NCI-H2029 (cell line): ENCODE results near the gene SDF4.

Source experiments
- DNase-seq: peaks from one replicate; lab custom pipeline; 2025; lab: John Stamatoyannopoulos, UW

SDF4 gene

DNA sequence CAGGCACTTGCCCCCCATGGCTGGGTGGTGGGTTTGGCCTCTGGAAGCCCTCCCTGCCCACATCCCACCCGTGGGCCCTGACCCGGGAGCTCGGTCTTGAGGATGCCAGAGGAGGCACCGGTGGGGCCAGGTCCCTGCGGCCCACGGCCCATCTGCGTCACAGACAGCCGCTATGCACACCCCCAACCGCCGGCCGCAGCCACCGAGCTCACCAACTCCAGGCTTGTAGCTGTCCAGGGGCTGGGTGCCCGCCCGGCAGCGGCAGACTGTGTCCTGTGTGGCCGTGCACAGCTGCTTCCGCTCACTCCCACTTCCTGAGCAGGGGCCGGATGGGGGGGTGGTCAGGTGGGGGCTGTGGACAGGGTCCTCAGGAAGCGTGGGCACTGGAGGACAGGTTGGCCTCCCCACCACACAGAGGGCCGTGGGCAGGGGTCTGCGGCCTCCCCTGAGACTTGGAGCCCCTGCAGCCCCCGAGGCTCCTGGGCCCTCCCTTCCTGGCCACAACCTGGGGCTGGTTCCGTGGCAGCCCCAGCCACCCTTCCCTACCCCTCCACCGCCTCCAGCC, 18.9 kb downstream of the SDF4 start:
- DNase-seq, result no peak

DNA sequence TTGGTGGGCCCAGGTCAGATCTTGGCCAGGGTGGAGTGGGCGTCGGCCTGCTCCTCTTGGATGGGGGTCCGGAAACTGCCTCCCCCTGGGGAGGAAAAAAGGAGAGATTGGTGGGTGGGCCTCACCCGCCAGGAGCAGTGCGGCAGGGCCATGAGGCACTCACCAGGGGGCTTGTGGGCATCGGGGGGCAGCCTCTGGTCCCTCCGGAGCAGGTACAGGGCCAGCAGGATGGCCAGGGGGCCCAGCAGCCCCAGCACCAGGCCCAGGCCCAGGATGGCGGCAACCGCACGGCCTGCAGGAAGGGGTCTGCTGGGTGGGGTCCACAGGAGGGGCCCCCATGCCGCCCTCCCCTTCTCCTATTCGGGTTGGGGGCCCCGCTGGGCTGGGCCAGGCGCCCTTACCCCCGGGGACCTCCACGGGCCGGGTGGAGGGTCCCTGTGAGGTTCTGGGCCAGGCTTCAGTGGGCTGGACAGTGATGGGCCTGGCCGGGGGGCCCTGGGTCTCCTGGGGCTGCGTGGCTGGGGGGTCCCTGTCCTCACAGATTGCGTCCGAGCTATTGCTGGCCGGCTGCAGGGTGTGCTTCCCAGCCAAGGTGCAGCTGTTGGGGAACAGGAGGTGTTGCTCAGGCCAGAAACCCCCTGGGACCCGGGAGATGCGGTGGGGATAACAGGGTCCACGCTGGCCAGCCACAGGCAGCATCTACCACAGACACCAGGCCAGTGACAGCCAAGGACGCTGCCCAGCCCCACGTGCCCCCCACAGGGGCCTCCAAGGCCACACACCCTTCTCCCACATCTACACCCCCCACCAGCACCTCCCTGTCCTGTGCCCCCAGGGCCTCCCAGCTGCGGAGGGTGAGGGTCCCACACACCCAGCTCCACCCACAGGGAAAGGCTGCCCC, 20.0 kb downstream of the SDF4 start:
- DNase-seq, result no peak

DNA sequence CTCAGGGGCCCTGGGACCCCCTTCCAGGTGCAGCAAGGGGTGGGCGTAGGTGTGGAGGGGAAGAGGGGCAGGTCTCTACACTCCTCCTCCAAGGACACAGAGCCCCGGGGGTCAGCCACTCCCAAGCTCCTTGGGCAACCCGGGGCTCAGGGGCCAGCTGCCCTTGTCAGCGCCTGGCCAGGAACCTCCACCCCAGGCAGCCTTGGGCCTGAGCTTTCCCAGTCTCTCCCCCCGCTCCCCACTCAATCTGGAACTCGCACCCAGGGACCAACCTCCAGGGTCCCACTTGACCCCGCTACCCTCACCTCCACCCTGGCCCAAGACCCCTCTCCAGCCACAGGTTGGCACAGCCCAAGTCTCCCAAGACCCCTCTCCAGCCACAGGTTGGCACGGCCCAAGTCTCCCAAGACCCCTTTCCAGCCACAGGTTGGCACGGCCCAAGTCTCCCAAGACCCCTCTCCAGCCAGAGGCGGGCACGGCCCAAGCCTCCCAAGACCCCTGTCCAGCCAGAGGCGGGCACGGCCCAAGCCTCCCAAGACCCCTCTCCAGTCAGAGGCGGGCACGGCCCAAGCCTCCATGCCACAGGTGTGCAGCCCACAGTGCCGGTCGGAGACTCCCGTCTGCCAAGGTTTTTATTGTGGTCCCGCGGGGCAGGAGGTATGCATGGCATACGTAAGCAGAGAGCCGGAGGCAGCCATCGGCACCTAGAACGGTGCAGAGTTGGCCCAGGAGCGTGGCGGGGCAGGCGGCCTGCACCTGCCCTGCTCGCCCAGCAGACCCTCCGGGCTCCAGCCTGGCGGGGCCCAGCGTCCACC, 20.9 kb downstream of the SDF4 start:
- no peak for DNase-seq

DNA sequence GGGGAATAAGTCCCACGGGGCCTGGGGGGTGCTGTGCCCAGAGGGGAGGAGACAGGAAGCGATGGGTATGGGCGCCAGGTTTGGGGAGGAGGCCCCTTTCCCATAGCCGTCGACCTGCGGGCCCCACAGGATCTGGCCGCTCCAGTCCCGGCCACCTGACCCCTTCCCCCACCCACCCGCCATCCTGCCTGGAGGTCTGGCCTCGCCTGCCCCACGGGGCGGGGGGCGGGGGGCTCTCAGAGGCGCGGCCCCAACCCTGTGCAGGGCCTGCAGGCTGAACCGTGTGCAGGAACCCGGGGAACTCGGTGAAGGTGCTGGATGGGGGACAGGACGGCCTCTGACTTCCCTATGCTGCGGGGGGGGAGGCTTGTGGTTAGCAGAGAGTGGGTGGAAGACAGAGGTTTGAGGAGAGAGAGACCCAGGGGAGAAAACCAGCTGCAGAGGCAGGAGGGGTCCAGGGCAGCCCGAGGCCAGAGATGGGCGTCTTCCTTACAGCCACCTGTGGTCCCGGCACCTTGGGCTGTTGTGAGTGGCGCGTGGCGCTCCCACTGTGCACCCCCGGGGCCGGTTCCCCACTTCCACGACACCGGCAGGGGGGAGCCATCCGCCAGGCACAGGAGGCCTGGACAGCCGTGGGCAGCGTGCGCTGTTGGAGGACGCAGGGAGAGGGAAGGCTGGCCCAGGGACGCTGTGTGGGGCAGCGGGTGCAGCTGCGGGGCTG, 22.9 kb downstream of the SDF4 start:
- no peak for DNase-seq

DNA sequence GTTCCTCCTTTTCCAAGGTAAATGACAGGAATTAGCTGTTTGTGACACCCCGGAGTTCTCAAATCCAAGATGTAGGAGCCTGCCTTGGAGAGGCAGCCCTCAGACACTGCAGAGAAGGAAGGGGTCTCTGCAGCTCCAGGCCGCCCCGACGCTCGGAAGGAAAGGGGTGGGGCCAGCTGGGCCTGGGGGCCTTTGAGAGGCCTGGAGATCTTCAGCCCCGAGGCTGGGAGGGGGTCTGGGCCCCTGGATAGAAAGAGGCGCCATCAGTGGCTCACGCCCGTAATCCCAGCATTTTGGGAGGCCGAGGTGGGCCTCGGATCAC, 24.3 kb downstream of the SDF4 start:
- DNase-seq, result no peak

DNA sequence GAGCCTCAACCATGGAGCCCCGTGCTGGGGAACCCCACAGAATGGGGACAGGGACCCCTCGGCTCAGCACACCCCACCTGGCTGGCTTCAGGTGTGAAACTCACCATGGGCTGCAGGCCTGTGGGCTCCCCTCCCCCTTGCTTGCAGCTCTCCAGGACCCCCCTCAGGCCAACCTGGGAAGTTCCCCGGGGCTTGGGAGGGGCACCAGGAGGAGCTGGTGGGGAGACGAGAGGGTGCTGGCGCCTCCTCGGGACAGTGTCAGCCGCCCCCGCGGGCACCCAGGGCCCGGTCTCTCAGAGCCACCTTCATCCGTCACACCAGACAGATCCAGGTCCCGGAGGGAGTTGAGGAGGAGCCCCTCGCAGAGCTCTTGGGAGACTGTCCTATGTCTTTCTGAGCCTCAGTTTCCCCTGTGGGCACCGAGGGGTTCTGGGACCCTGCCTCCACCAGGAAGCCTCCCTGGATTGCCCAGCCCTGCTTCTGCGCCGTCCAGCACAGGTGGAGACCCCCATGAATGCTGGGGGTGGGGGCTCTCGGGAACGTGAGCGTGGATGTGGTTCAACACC, 24.8 kb downstream of the SDF4 start:
- no peak for DNase-seq

DNA sequence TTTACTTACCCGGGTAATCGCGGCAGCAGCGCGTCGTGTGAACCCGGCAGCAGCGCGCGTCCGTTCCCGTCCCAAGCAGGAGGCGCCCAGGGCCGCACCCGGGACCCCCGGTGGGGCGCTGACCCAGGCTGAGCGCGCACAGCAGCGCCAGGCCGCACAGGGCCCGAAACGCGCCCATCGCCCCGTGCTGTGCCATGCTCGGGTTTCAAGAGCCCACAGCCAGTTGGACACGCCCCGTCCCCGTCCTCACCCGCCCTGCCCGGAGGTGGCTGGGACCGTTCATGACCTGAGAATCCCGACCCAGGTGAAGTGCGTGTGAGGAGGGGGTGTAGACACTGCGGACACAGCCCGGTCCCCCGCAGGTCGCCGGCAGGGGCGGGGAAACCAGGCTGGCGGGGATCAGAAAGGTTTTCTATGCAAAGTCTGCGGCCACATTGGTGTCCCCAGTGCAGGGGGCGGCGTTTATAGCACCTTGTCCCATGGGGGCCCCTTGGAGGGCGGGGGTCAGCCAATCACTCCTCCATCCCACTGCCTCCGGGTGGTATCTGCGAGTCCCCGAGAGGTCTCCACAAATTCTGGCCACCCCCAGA, 25.3 kb downstream of the SDF4 start, which contains the start of gene TNFRSF18:
TSS of gene TNFRSF18 (minus strand) at position 217 of the 590 bp plus-strand sequence. CDS start at position 196, 21 bp downstream.
- DNase-seq, result no peak

DNA sequence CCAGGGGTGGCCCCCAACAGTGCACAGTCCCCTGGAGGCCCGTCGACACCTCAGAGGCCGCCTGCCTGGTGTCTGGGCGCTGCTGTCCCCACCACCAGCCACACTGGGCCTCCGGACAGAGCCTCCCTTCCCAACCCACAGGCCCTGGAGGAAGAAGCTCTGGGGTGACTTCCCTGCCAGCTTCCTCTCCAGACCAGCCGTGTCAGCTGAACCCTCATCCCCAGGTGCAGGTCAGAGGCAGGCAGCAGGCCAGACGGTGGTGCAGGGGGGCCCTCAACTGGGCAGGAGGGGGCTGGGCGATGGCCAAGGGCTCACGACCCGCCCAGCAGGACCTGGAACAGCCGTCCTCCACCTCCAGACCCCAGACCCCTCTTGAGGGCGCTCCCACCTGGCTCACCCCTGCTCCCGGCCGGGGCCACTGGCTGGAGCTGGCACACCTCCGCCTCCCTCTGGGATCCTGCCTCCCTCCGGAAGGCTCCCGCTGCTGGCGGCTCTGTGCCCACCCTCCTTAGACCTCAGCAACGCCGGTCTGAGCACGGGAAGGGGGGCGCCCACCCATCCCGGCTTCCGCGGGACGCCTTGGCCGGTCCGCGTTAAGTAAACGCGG, 25.9 kb downstream of the SDF4 start:
- no peak for DNase-seq

DNA sequence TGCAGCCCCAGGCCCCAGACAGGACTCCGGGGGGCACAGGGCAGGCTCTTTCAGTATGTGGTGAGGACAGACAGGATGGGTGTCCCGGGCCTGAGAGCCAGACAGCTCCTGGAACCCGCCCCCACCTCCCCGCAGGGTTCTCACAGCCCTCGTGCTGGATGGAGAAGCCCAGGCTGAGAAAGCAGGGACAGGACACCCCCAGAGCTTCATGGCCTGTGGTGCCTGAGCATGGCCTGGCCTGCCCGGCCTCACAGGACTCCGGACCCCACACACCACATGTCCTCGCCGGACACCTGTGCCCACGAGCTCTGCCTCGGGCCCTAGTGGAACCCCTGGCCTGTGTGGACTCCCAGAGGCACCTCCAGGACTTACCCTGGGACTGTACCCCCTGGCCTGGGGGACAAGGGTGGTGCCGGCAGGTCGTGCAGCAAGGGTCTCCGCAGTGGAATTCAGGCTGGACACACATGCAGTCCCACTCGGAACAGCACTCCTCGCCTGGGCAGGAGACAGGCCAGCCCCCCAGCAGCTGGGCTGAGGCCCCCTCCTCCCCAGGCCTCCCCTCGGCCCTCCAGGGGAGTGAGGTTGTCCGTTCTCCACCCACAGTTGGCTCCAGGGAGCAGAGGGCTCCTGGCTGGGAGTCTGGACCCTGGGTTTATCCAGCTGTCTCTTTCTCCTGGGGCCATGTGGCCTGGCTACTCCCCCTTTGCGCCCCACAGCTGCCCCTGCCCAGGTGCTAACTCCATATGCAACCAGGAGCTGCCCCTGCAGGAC, 26.6 kb downstream of the SDF4 start:
- no peak for DNase-seq

DNA sequence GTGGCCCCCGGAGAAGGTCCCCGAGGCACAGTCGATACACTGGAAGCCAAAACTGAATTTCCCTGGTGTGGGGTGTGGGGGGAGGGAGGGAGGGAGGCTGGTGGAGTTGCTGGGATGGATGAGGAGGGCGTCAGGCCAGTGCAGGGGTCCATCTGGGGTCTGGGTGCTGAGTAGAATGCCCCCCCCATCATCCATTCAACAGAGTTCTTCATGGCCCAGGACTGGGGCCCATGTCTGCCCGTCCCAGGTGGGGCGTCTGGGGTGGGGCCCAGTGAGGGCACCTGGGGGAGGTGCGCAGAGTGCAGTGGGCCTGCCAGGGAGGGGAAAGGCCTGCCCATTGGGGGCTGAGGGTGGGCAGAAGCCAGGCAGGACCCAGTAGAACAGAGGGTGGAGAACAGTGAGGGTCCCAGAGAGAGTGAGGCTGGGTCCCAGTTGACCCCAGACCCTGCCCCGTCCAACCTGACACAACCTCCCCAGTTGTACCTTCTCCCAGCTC, 27.3 kb downstream of the SDF4 start:
- no peak for DNase-seq

DNA sequence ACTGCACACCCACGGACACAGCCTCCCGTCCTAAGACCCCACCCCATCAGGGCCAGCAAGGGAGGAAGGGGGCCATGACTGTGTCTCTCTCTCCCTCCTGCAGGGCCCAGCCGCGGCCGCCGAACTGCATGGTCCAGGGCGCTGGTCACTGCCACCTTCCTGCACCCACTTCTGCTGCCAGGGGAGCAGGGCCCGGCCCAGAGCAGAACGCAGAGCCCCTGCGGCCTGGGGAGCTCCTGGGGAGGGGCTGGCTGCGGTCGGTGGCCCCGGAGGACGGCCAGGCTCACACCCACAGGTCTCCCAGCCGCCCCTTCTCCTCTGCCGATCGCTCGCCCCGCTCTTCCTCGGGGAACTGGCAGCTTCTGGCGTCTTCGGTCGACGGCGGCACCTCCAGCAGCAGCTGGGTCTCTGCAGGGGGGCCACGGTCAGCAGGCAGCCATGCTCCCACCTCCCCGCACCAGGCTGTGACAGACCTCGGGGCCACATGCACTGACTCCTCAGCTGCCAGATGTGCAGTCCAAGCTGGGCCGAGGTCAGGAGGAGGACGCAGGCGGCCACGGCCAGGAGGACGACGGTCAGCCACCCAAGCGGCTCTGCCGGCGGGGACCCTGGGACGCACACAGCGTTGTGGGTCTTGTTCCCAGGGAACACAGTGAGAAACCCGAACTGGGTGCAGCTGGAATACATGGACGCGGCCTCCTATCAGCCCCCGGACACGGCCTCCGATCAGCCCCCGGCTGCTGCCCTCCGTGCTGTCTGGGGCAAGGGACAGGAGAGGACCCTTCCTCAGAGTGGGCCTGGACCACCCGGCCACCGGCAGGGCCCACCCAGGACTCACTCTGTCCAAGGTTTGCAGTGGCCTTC, 28.0 kb downstream of the SDF4 start:
- DNase-seq, result no peak

DNA sequence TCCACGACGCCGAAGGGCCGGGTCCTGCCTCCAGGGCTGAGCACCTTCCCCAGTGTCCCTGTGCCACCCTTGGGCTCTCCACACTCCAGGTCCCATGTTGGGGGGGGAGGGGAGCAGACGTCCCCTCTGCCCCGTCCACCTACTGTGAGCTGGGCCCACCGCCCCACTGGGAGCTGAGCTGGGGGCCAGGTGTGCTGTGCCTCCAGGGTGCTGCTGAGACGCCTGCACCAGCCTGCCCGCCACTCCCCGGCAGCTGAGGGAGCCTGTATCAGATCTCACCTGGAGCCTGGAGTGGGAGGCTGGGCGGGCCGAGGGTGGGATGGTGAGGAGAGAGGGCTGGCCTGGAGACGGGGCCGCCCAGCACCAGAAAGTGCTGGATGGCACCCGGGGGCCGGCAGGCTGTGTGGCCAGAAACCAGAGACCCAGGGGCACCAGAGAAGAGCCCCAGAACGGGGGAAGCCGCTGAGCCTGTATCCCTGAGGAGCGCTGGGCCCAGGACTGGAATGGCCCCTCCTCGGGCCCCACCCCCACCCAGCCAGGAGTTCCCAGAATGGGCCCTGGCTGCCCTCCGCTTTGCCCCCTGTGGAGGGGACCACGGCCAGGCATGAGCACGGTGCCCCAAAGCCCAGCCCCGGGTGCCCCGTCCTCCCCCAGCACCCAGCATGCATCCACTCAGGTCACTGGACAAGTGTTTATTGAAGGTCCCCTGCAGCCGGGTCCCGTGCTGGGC, 28.8 kb downstream of the SDF4 start:
- no peak for DNase-seq

DNA sequence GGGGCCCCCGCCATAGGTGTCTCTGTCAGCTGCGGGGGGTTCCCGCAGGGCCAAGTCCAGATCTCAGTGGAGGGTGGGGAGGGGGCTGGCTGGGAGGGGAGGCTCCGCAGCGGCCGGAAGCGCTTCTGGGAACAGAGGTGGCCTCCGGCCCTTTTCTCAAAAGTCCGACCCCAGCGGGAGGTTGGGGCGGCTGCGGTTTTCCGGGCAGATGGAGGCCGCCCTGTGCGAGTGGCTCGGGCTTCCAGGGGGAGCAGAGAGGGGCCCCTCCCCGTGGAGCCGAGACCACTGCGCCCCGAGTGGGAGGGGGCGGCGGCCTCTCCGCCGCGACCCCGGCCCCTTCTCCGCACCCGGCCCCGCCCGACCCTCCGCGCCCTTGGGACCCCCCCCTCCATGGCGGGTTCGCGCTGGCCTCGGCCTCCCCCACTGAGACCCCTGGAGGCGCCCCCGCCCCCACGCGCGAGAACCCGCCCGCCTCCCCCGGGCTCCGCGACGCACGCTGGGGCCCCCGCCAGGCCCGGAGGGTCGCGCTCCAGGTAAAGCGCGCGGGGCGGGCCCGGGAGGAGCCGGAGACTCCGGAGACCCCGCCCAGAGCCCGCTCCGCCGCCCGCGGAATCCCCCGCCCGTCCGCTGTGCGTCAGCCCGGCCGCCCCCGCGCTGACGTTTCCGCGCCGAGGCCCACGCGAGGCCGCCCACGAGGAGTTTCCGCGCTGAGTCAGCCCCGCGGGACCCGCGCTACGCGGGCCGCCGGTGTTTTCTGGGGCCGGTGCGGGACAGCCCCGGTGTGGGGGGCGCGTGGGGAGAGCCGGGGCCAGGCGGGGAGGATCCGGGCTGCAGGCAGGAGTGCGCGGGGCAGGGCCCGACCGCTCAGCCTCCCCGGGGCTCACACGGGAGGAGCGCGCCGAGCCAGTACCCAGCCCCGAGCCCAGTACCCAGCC, 30.7 kb downstream of the SDF4 start:
- DNase-seq, result no peak

DNA sequence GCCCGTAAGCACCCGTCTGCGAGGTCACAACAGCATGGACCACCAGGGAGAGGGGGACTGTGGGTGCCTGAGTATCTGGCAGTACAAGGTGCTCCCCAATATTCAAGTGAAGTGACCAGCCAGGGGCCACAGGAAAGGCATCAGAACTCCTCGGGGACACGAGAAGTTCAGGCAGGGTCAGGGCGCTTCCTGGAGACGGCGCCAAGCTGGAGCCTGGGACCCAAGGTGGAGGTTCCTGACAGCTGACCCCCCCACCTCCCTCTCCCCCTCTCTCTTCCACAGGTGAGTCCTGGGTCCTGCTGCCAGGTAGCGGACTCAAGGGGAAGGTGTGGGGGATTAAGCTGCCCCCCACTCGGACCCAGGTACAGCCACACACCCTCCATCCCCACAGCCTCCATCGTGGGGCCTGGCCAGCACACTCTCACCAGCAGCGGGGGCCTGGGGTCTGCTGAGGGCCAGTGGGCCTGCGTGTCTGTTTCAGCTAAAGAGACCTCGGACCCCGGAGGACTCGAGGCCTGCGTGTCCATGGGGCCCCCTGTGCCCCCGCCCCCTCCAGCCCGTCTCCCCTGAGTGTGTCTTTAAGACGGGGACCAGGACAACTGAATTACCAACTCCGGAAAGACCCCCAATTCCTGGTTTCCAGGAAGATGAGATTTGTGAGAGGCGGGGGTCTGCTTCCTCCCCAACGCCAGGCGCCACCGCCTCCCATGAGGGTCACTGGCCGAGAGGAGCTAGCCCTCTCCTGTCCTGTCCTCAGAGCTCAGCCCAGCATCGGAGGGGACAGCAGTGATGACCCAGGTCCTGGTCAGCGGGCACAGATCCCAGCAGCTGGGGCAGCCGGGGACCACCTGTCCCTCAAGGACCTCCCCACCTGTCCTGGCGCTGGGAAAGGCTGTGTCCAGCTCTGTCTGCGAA, 31.6 kb downstream of the SDF4 start:
- no peak for DNase-seq

DNA sequence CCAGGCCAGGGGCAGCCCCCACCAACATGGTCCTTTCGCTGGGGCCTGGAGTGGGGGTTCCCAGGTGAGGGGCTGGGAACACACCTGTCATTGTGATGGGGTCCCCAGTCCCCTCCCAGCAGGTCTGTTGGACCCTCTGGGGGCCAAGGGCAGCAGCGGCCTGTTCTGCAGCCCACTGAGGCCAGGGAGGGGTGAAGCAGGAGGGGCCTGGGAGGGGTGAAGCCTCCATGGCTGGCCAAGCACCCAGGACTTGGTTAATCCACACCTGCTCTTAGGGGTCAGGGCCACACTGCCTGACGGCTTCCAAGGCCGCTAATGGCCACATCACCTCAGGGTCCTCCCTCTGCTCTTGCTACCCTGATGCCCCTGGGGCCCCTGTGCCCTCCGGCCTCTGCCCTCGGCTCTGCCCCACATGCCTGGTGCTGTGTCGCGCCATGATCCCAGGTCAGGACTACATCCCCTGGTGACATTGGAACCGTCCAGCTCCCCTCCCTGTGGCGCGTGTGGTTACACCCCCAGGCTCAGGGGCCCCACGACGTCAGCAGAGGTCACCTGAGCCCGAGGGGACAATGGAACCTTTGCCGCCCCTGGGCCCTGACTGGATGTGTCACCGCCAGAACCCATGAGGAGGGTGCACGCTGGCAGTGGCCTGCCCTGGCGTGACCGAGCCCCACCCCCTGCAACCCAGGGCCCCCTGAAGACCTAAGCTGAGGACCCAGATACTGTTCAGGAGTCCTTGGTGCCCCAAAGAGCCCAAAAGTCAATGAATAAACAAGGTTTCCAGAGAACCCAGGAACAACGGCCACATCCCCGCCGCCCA, 32.5 kb downstream of the SDF4 start:
- DNase-seq, result no peak
